GM19023 (cell line): ENCODE measurements around the gene EPHB3.

ENCODE experiments used
- ATAC-seq: cut with Tn5 transposase; IDR thresholded peaks from one replicate; pipeline ENCODE4 v1.9.1; 2021; ENCODE audit warnings: mild to moderate bottlenecking, moderate library complexity; ENCODE audit not compliant: unreplicated experiment

The EPHB3 gene

GRCh38 chr3:184563561-184563925, 2.0 kb downstream of the EPHB3 start:
- ATAC-seq: no peak

GRCh38 chr3:184563941-184564684, 2.5 kb downstream of the EPHB3 start:
- no peak for ATAC-seq

GRCh38 chr3:184564685-184565385, 3.2 kb downstream of the EPHB3 start:
- no peak for ATAC-seq

- no peak for ATAC-seq
Observed at GRCh38 chr3:184565421-184566211, 4.0 kb downstream of the EPHB3 start.

GRCh38 chr3:184566441-184567414, 5.1 kb downstream of the EPHB3 start:
- ATAC-seq: no peak

- ATAC-seq: no peak
Observed at GRCh38 chr3:184567946-184568559, 6.5 kb downstream of the EPHB3 start.

- ATAC-seq: no peak
Observed at GRCh38 chr3:184568560-184568923, 7.0 kb downstream of the EPHB3 start.

GRCh38 chr3:184568924-184569829, 7.6 kb downstream of the EPHB3 start:
- ATAC-seq: no peak

GRCh38 chr3:184570035-184570434, 8.4 kb downstream of the EPHB3 start:
- ATAC-seq: no peak

- ATAC-seq: no peak
Observed at GRCh38 chr3:184570489-184570888, 8.9 kb downstream of the EPHB3 start.

- ATAC-seq: no peak
Observed at GRCh38 chr3:184571750-184572377, 10.3 kb downstream of the EPHB3 start.

GRCh38 chr3:184572633-184573270, 11.2 kb downstream of the EPHB3 start:
- ATAC-seq: no peak

- ATAC-seq: no peak
Observed at GRCh38 chr3:184574515-184575417, 13.2 kb downstream of the EPHB3 start.

- ATAC-seq: no peak
Observed at GRCh38 chr3:184575701-184576100, 14.1 kb downstream of the EPHB3 start.

- no peak for ATAC-seq
Observed at GRCh38 chr3:184576457-184577240, 15.1 kb downstream of the EPHB3 start.

- ATAC-seq: no peak
Observed at GRCh38 chr3:184577546-184577945, 16.0 kb downstream of the EPHB3 start.
